HUES64 (cell line): ENCODE data around the gene CHERP.
A peak's percentile ranks its signal among the peaks of the same experiment; 100 is the strongest.
"Not testable (repeated sequence)": the region's sequence is repeated elsewhere in the genome, so short reads cannot be mapped to it uniquely, and the experiment has no call there.

Experiments
- H3K27ac ChIP-seq: 2 replicates; pipeline ENCODE4 v1.7.0; 2013; ENCODE audit warnings: low read depth, low read length, inconsistent platforms
- H3K27me3 ChIP-seq: 2 replicates; pipeline ENCODE4 v1.6.1; 2013; ENCODE audit warnings: mild to moderate bottlenecking, low read length; ENCODE audit not compliant: insufficient read depth
- H3K36me3 ChIP-seq: 2 replicates; pipeline ENCODE4 v1.6.1; 2013; ENCODE audit warnings: mild to moderate bottlenecking, low read length; ENCODE audit not compliant: insufficient read depth
- H3K4me1 ChIP-seq: 2 replicates; pipeline ENCODE4 v1.6.1; 2013; ENCODE audit warnings: mild to moderate bottlenecking, low read length, moderate library complexity; ENCODE audit not compliant: insufficient read depth
- H3K4me3 ChIP-seq: 2 replicates; pipeline ENCODE4 v1.5.1; 2013; ENCODE audit warnings: mild to moderate bottlenecking, low read length, moderate library complexity
- H3K9ac ChIP-seq: 2 replicates; pipeline ENCODE4 v1.6.1; 2013; ENCODE audit warnings: mild to moderate bottlenecking, low read depth, low read length
- H3K9me3 ChIP-seq: 2 replicates; pipeline ENCODE4 v1.6.1; 2013; ENCODE audit warnings: low read depth, low read length; ENCODE audit not compliant: insufficient read depth
- WGBS: fragments of 150-250, 120-280 bp; methylation state at CpG from one replicate; pipeline ENCODE4 v1.1.7; 2013; ENCODE audit warnings: missing lambda C conversion rate; 5-methylcytosine and 5-hydroxymethylcytosine counted together

The CHERP gene

DNA sequence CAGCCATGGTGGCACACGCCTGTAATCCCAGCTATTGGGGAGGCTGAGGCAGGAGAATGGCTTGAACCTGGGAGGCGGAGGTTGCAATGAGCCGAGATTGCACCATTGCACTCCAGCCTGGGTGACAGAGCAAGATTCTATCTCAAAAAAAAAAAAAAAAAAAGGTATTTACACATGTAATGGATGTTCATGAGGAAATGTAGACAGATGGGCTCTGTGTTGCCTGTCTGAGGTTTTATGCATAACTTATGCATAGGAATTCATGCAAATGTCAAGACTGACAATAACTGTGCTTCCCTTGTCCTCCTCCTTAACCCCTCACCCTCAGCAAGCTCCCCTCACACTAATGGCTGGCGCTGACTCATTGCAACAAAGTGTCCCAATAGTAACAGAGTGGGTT lies 55.8 kb downstream of the CHERP start:
- not testable (repeated sequence) for H3K27ac ChIP-seq

GRCh38 chr19:16482745-16483144 lies 59.5 kb downstream of the CHERP start:
- no peaks in the 10 kb centered on the region for H3K27me3 ChIP-seq
- 96% methylated on average over 7 of the region's 7 CpGs for WGBS
- H3K9ac ChIP-seq, result no peak overlapping the region
- no peak overlapping the region for H3K4me3 ChIP-seq
- H3K27ac ChIP-seq, result no peak overlapping the region
- H3K9me3 ChIP-seq, result no peaks in the 10 kb centered on the region
- H3K36me3 ChIP-seq, result no peaks in the 10 kb centered on the region
- H3K4me1 ChIP-seq, result no peaks in the 10 kb centered on the region

More for the DNA sequence above, 55.8 kb downstream of the CHERP start:
- not testable (repeated sequence) for H3K27me3 ChIP-seq, H3K4me3 ChIP-seq, H3K4me1 ChIP-seq, H3K9me3 ChIP-seq, H3K36me3 ChIP-seq, H3K9ac ChIP-seq
- 97% methylated on average over 3 of the region's 4 CpGs for WGBS

- no peak overlapping the region for H3K4me3 ChIP-seq
- H3K27me3 ChIP-seq, result no peaks in the 10 kb centered on the region
- H3K36me3 ChIP-seq, result no peaks in the 10 kb centered on the region
- no peaks in the 10 kb centered on the region for H3K4me1 ChIP-seq
- 89% methylated on average over 1 of the region's 1 CpG for WGBS
- H3K9me3 ChIP-seq, result 0 out of 2 replicates have a peak, but pooled peaks cover 4% of the 10 kb centered on the region
- no peak overlapping the region for H3K27ac ChIP-seq
- H3K9ac ChIP-seq, result no peak overlapping the region
Observed at GRCh38 chr19:16477311-16477710, 64.9 kb downstream of the CHERP start.

DNA sequence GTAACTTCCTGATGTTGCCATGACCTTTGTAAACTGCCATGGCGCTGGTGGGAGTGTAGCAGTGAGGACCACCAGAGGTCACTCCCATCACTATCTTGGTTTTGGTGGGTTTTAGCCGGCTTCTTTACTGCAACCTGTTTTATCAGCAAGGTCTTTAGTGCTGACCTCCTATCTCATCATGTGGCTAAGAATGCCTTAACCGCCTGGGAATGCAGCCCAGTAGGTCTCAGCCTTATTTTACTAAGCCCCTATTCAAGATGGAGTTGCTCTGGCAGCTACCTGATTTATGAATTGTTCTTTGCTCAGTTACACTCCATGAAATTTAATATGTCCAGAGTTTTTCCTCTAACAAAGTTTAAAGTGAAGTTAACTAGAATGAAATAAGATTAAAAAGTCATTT lies 65.8 kb downstream of the CHERP start:
- Histone ChIP-seq H3K9ac (no peak overlapping the region), H3K4me3 (no peak overlapping the region), H3K27ac (no peak overlapping the region), H3K9me3 (0 out of 2 replicates have a peak, but pooled peaks cover 4% of the 10 kb centered on the region), H3K4me1 (no peaks in the 10 kb centered on the region), H3K36me3 (no peaks in the 10 kb centered on the region), H3K27me3 (no peaks in the 10 kb centered on the region)
- WGBS, result 83% methylated on average over 3 of the region's 3 CpGs

- no peak overlapping the region for H3K27ac ChIP-seq
- H3K9me3 ChIP-seq, result 0 out of 2 replicates have a peak, but pooled peaks cover 4% of the 10 kb centered on the region
- 92% methylated on average over 13 of the region's 13 CpGs for WGBS
- H3K4me3 ChIP-seq, result no peak overlapping the region
- H3K4me1 ChIP-seq, result peaks cover 9% of the 10 kb centered on the region; the same call in 1 of the 2 replicates
- H3K36me3 ChIP-seq, result no peaks in the 10 kb centered on the region
- no peaks in the 10 kb centered on the region for H3K27me3 ChIP-seq
- H3K9ac ChIP-seq, result no peak overlapping the region
Observed at GRCh38 chr19:16473875-16474392, 68.3 kb downstream of the CHERP start.

DNA sequence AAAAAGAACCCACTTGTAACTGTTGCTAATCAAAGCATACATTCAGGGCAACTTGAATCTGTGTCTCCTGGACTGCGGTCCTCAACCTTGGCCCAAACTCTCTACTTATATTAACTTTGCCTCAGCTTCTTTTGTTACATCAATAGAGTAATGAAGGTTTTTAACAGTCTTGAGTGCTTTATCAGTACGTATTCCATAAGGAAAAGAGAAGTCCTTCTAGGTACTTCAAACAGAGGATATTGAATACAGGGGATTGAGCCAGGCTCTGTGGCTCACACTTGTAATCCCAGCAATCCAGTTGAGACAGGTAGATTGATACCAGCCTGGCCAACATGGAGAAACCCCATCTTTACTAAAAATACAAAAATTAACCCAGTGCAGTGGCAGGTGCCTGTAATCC lies 69.2 kb downstream of the CHERP start:
- Histone ChIP-seq H3K4me3 (no peak overlapping the region), H3K27me3 (no peaks in the 10 kb centered on the region), H3K9me3 (0 out of 2 replicates have a peak, but pooled peaks cover 4% of the 10 kb centered on the region), H3K27ac (no peak overlapping the region), H3K36me3 (no peaks in the 10 kb centered on the region), H3K9ac (no peak overlapping the region), H3K4me1 (peaks cover 9% of the 10 kb centered on the region; the same call in 1 of the 2 replicates)
- 83% methylated on average over 2 of the region's 2 CpGs for whole genome bisulfite sequencing

DNA sequence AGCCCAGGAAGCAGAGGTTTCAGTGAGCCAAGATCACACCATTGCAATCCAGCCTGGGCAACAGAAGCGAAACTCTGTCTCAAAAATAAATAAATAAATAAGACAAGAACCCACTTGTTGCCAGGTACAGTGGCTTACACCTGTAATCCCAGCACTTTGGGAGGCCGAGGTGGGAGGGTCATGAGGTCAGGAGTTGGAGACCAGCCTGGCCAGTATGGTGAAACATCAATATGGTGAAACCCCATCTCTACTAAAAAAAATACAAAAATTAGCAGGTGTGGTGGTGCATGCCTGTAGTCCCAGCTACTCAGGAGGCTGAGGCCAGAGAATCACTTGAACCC lies 69.7 kb downstream of the CHERP start:
- H3K4me1 ChIP-seq, H3K36me3 ChIP-seq, H3K9me3 ChIP-seq, H3K27ac ChIP-seq, H3K27me3 ChIP-seq: not testable (repeated sequence)
- WGBS, result 82% methylated on average over 2 of the region's 2 CpGs
- Histone ChIP-seq H3K4me3 (peak overlapping the region; percentile 75), H3K9ac (peak overlapping the region; percentile 77)

DNA sequence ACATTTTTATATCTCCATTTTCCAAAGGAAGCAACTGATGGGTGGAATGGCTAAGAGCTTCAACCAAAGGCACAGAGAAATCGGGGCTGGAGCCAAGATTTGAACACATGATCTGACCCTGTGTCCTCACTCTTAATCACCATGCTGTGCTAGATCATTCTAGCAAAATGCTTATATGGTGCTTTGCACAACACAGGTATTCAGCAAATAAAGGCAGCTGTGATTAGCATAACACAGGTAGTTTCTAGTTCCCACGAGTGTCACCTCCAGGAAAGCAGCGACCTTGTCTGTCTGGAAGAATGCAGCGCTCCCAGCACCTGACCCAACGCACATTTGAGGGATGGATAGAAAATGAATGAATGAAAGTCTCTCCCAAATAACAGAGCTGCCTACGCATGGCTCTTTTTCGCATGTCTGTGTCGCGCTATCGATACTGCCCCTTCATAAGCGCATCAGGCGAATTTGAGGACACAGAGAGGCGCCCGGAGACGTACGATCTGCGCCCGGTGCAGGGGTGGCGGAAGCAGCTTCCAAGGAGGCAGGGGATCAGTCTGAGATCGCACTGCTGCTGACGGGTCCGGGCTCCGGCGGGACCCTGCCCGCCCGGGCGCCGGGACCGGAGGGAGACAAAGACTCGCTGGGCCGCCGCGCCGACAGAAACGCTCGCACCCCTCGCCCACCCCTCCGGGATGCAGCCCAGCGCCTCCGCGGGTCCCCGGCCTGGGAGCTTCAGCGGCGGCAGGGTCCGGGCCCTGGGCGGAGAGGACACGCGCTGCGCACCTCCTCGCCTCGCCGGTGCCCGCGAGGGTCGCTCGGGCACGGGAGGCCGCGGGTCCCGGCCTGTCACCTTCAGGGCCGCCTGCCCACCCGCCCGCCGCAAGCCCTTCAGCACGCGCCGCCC lies 71.1 kb downstream of the CHERP start:
- peak overlapping the region; percentile 43; the same call in 1 of the 2 replicates for H3K27ac ChIP-seq
- WGBS, result 1% methylated on average over 67 of the region's 67 CpGs
- peaks cover 9% of the 10 kb centered on the region; the same call in 1 of the 2 replicates for H3K4me1 ChIP-seq
- 0 out of 2 replicates have a peak, but pooled peaks cover 4% of the 10 kb centered on the region for H3K9me3 ChIP-seq
- H3K9ac ChIP-seq, result peak overlapping the region; percentile 80
- peak overlapping the region; percentile 79 for H3K4me3 ChIP-seq
- H3K36me3 ChIP-seq, result no peaks in the 10 kb centered on the region
- no peaks in the 10 kb centered on the region for H3K27me3 ChIP-seq

GRCh38 chr19:16470541-16470910 lies 71.7 kb downstream of the CHERP start:
- H3K4me1 ChIP-seq, result peaks cover 9% of the 10 kb centered on the region; the same call in 1 of the 2 replicates
- H3K27me3 ChIP-seq, result no peaks in the 10 kb centered on the region
- no peak overlapping the region for H3K27ac ChIP-seq
- no peaks in the 10 kb centered on the region for H3K36me3 ChIP-seq
- H3K9ac ChIP-seq, result no peak overlapping the region
- H3K4me3 ChIP-seq, result peak overlapping the region; percentile 79
- H3K9me3 ChIP-seq, result 0 out of 2 replicates have a peak, but pooled peaks cover 4% of the 10 kb centered on the region
- WGBS, result 40% methylated on average over 7 of the region's 7 CpGs
